GM04504 (cell line): ENCODE results near the gene TCHHL1.

Experiments used
- DNase-seq: peaks from one replicate; pipeline ENCODE4 v3.0.0-alpha.2; 2012; ENCODE audit warnings: low read depth

TCHHL1 gene

GRCh38 chr1:152089014-152089674 is at the start of gene TCHHL1:
Gene TCHHL1, minus strand, starts transcription at chr1:152089064. Its CDS starts 921 bp downstream, at chr1:152088143.
- DNase-seq, result no peak

GRCh38 chr1:152137215-152137614 is 48.4 kb upstream of the TCHHL1 start:
- no peak for DNase-seq

GRCh38 chr1:152130186-152130585 is 41.3 kb upstream of the TCHHL1 start:
- DNase-seq, result no peak

- DNase-seq, result no peak
Measured at GRCh38 chr1:152127673-152128072, 38.8 kb upstream of the TCHHL1 start.

- no peak for DNase-seq
Measured at GRCh38 chr1:152125834-152126443, 37.1 kb upstream of the TCHHL1 start.

- no peak for DNase-seq
Measured at GRCh38 chr1:152118915-152119314, 30.1 kb upstream of the TCHHL1 start.

- no peak for DNase-seq
Measured at GRCh38 chr1:152115344-152115743, 26.5 kb upstream of the TCHHL1 start, which contains the start of gene TCHH. Gene TCHH, minus strand, starts transcription at chr1:152115444. Its CDS starts 1,364 bp downstream, at chr1:152114080.

GRCh38 chr1:152112885-152113432 is 24.1 kb upstream of the TCHHL1 start:
- DNase-seq, result no peak

- DNase-seq, result no peak
Measured at GRCh38 chr1:152112101-152112884, 23.4 kb upstream of the TCHHL1 start.

- DNase-seq, result no peak
Measured at GRCh38 chr1:152111515-152111968, 22.7 kb upstream of the TCHHL1 start.

GRCh38 chr1:152110860-152111514 is 22.1 kb upstream of the TCHHL1 start:
- no peak for DNase-seq

- no peak for DNase-seq
Measured at GRCh38 chr1:152110365-152110859, 21.5 kb upstream of the TCHHL1 start.

- DNase-seq, result no peak
Measured at GRCh38 chr1:152109998-152110294, 21.1 kb upstream of the TCHHL1 start.

GRCh38 chr1:152109231-152109997 is 20.6 kb upstream of the TCHHL1 start:
- no peak for DNase-seq

- no peak for DNase-seq
Measured at GRCh38 chr1:152108882-152109222, 20.0 kb upstream of the TCHHL1 start.

GRCh38 chr1:152107984-152108881 is 19.4 kb upstream of the TCHHL1 start:
- DNase-seq, result no peak

GRCh38 chr1:152107031-152107983 is 18.4 kb upstream of the TCHHL1 start:
- DNase-seq, result no peak

GRCh38 chr1:152104854-152105253 is 16.0 kb upstream of the TCHHL1 start:
- no peak for DNase-seq

- no peak for DNase-seq
Measured at GRCh38 chr1:152096931-152097330, 8.1 kb upstream of the TCHHL1 start.
